PC-3 (cell line): ENCODE data around the gene IL21R.

Experiments
- EZH2 ChIP-seq: fragments of 300-600 bp; sonication (generic); IDR thresholded peaks from one replicate; pipeline ENCODE4 v1.6.1; 2017; ENCODE audit warnings: antibody characterized with exemption, mild to moderate bottlenecking, low read length; ENCODE audit not compliant: unreplicated experiment
- EZH2phosphoT487 ChIP-seq: fragments of 300-600 bp; sonication (generic); IDR thresholded peaks from 2 replicates; pipeline ENCODE4 v1.6.1; 2018; ENCODE audit warnings: mild to moderate bottlenecking, antibody characterized with exemption, low read length, borderline replicate concordance

DNA sequence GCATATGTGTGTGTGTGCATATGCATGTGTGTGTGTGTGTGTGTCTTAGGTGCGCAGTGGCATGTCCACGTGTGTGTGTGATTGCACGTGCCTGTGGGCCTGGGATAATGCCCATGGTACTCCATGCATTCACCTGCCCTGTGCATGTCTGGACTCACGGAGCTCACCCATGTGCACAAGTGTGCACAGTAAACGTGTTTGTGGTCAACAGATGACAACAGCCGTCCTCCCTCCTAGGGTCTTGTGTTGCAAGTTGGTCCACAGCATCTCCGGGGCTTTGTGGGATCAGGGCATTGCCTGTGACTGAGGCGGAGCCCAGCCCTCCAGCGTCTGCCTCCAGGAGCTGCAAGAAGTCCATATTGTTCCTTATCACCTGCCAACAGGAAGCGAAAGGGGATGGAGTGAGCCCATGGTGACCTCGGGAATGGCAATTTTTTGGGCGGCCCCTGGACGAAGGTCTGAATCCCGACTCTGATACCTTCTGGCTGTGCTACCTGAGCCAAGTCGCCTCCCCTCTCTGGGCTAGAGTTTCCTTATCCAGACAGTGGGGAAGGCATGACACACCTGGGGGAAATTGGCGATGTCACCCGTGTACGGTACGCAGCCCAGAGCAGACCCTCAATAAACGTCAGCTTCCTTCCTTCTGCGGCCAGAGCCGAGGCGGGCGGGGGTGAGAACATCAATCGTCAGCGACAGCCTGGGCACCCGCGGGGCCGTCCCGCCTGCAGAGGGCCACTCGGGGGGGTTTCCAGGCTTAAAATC is 47.6 kb downstream of the IL21R start:
- TF ChIP-seq EZH2 = no peak
- TF ChIP-seq EZH2phosphoT487 = no peak
